Measurements from ENCODE around the gene PDC.

DNA sequence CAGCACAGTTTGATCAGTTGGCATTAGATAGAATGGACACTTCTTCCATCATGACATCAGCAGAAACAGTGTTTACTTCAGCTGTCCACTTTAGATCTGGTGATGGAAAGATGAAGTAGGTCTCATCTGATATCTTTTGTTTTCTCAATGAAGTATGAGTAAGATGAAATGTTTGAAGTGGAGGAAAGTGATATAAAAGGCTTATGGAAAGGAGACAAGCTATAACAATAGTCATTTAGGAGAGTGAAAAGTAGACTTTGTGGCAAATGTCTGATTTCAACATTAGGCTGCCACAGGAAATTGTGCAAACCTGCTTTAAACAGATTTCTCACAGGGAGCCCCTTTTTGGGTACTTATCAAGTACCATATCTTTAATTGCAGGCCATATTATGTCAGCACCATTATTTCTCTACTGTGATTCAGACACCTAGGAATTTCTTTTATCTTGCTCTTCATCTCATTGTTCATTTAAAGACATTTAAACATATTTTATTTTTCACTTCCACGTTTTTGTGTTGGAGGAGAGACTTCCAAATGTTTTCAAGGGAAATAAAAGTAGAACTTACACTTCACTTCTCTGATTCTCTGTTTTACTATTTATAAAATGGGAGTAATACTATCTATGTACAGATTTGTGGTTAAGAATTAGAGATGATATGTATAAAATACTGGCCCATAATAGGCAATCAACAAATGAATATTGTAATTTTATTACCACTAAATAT is 18.1 kb downstream of the PDC start:
- no peak for TF ChIP-seq POLR2A (IDR thresholded peaks at IDR 0.05)
- no peak for TF ChIP-seq CTCF (IDR thresholded peaks at IDR 0.05)
